Mammary epithelial cell (primary cell): ENCODE measurements around the gene DMTF1.

ENCODE experiments used
- EZH2 ChIP-seq: IDR thresholded peaks from 2 replicates; pipeline ENCODE4 v1.6.1; 2012; ENCODE audit warnings: low read length, inconsistent platforms, borderline replicate concordance
- TF ChIP-seq, protein P1 (sequence below), 2 donors: IDR thresholded peaks in 1 of 2; conservative IDR thresholded peaks in 1 of 2; 2 replicates each; pipeline ENCODE4 v1.5.1; 2011 to 2012; ENCODE audit warnings: inconsistent platforms in 2 of 2, low read length in 2 of 2, mild to moderate bottlenecking in 2 of 2, control low read depth in 1 of 2, low read depth in 1 of 2; ENCODE audit not compliant: insufficient read depth in 1 of 2; ENCODE audit errors: extremely low read depth in 1 of 2

DNA sequence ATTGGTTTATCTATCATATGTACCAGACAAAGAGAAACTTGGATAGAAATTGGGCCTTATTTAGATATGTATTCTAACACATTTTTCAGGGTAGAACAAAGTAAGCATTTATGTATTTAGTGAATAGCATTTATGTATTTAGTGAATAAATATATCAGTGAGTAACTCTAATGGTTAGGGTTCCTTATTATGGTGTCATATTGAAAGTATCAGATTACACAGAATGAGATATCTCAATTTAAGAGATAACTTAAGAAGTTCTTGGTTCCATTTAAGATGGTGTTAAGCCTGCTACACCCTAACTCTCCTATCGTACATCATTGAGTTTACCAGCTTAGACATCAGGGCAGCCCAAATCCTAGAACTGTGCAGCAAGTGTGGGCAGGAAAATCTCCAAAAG lies 35.9 kb upstream of the DMTF1 start:
- TF ChIP-seq, protein P1, sequence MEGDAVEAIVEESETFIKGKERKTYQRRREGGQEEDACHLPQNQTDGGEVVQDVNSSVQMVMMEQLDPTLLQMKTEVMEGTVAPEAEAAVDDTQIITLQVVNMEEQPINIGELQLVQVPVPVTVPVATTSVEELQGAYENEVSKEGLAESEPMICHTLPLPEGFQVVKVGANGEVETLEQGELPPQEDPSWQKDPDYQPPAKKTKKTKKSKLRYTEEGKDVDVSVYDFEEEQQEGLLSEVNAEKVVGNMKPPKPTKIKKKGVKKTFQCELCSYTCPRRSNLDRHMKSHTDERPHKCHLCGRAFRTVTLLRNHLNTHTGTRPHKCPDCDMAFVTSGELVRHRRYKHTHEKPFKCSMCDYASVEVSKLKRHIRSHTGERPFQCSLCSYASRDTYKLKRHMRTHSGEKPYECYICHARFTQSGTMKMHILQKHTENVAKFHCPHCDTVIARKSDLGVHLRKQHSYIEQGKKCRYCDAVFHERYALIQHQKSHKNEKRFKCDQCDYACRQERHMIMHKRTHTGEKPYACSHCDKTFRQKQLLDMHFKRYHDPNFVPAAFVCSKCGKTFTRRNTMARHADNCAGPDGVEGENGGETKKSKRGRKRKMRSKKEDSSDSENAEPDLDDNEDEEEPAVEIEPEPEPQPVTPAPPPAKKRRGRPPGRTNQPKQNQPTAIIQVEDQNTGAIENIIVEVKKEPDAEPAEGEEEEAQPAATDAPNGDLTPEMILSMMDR (conservative IDR thresholded peaks at IDR 0.05 in 1 of 2, IDR thresholded peaks at IDR 0.05 in 1 of 2; ENCODE audit: extremely low read depth in 1 of 2, insufficient read depth in 1 of 2, low read depth in 1 of 2, low read length in 2 of 2) = no peak
- no peak for TF ChIP-seq EZH2
